GM23248 (cell line): Measurements from ENCODE around the gene TAC3. TPM values are rescaled to one million over a fixed set of nuclear protein-coding genes. Genes with fewer than 3 reads are reported as not detected.

Source experiments
- DNase-seq: peaks from one replicate; pipeline ENCODE4 v3.0.0-alpha.2; 2015
- H2AFZ ChIP-seq: fragments of 200-600 bp; sonication (generic); 2 replicates; pipeline ENCODE4 v1.6.1; 2016; ENCODE audit warnings: antibody characterized with exemption
- H3F3A ChIP-seq: fragments of 200-600 bp; sonication (generic); 2 replicates; pipeline ENCODE4 v1.6.1; 2016; ENCODE audit warnings: mild to moderate bottlenecking, antibody characterized with exemption, mixed run types; ENCODE audit not compliant: insufficient read depth
- H3K27ac ChIP-seq: fragments of 200-600 bp; sonication (generic); 2 replicates; pipeline ENCODE4 v1.5.1; 2016; ENCODE audit warnings: mild to moderate bottlenecking
- H3K27me3 ChIP-seq: fragments of 200-600 bp; sonication (generic); replicated peaks from 2 replicates; pipeline ENCODE4 v1.6.1; 2016; ENCODE audit warnings: mild to moderate bottlenecking; ENCODE audit not compliant: insufficient read depth
- H3K36me3 ChIP-seq: fragments of 200-600 bp; sonication (generic); 2 replicates; pipeline ENCODE4 v1.6.1; 2016; ENCODE audit warnings: low read depth, mild to moderate bottlenecking
- H3K4me1 ChIP-seq: fragments of 200-600 bp; sonication (generic); 2 replicates; pipeline ENCODE4 v1.6.1; 2016; ENCODE audit warnings: mild to moderate bottlenecking; ENCODE audit not compliant: insufficient read depth
- H3K4me2 ChIP-seq: fragments of 200-600 bp; sonication (generic); one replicate; pipeline ENCODE4 v1.6.1; 2016; ENCODE audit warnings: mild to moderate bottlenecking; ENCODE audit not compliant: unreplicated experiment
- H3K4me3 ChIP-seq: fragments of 200-600 bp; sonication (generic); 2 replicates; pipeline ENCODE4 v1.5.1; 2016; ENCODE audit warnings: mild to moderate bottlenecking
- H3K79me2 ChIP-seq: fragments of 200-600 bp; sonication (generic); 2 replicates; pipeline ENCODE4 v1.6.1; 2016; ENCODE audit warnings: mild to moderate bottlenecking; ENCODE audit not compliant: insufficient read depth
- H3K9ac ChIP-seq: fragments of 200-600 bp; sonication (generic); 2 replicates; pipeline ENCODE4 v1.6.1; 2016; ENCODE audit warnings: mild to moderate bottlenecking
- H3K9me2 ChIP-seq: fragments of 200-600 bp; sonication (generic); 2 replicates; pipeline ENCODE4 v1.6.1; 2016; ENCODE audit warnings: mixed run types, mild to moderate bottlenecking, moderate library complexity; ENCODE audit not compliant: insufficient read depth
- H3K9me3 ChIP-seq: fragments of 200-600 bp; sonication (generic); one replicate; pipeline ENCODE4 v1.6.1; 2017; ENCODE audit warnings: low read depth
- H4K20me1 ChIP-seq: fragments of 200-600 bp; sonication (generic); 2 replicates; pipeline ENCODE4 v1.6.0; 2016; ENCODE audit not compliant: insufficient read depth
- EZH2 ChIP-seq: fragments of 200-600 bp; sonication (generic); IDR thresholded peaks from 2 replicates; pipeline ENCODE4 v1.6.1; 2018; ENCODE audit warnings: antibody characterized with exemption, mild to moderate bottlenecking; ENCODE audit not compliant: insufficient read depth, poor library complexity, severe bottlenecking
- EZH2phosphoT487 ChIP-seq: fragments of 200-600 bp; sonication (generic); IDR thresholded peaks from 2 replicates; pipeline ENCODE4 v1.6.1; 2018; ENCODE audit warnings: antibody characterized with exemption, moderate library complexity, mild to moderate bottlenecking, low read depth; ENCODE audit not compliant: insufficient read depth
- WGBS, 2 experiments: methylation state at CpG; one replicate each; pipeline ENCODE4 v1.1.6; 2015 to 2017; ENCODE audit warnings: low lambda C conversion rate in 2 of 2, low coverage in 1 of 2; ENCODE audit errors: missing lambda C conversion rate in 2 of 2; 5-methylcytosine and 5-hydroxymethylcytosine counted together
- in situ Hi-C: fragments of 300-500 bp; cut with MboI; formaldehyde crosslinking; loops from 2 replicates; pipeline ENCODE4 v1.15.0; 2020
- polyA plus RNA-seq: library from polyadenylated mRNA; unstranded; fragments of >200 nt; fragmentation: Nextera tagmentation; extraction: Ambion mirVana; gene quantifications from 2 replicates; pipeline ENCODE4 v1.2.1, GENCODE V29; 2016
- total RNA-seq: library from RNA; depleted of rRNA; stranded (reverse); fragments of >200 nt; shearing (Covaris generic); gene quantifications from 2 replicates; pipeline ENCODE4 v1.2.3, GENCODE V29; 2014

Gene TAC3
- total and polyA plus RNA-seq, 2 experiments from 2014 or later, result not detected

GRCh38 chr12:57040750-57041149 is 24.4 kb upstream of the TAC3 start:
- H3K4me2 ChIP-seq, result no peak overlapping the region
- no peak for TF ChIP-seq EZH2
- no peak for TF ChIP-seq EZH2phosphoT487
- DNase-seq, result no peak
- H3K4me3 ChIP-seq, result no peak overlapping the region
- 39 to 44% methylated on average over 2 of the region's 2 CpGs for WGBS, 2 experiments
- H3K79me2 ChIP-seq, result no peaks in the 10 kb centered on the region
- H3K27ac ChIP-seq, result no peak overlapping the region
- in situ Hi-C loops, result no loop called here
- H3K4me1 ChIP-seq, result no peaks in the 10 kb centered on the region
- no peaks in the 10 kb centered on the region for H3K9me2 ChIP-seq
- no peak overlapping the region for H3K9ac ChIP-seq
- H3F3A ChIP-seq, result no peaks in the 10 kb centered on the region
- no peaks in the 10 kb centered on the region for H4K20me1 ChIP-seq
- no peaks in the 10 kb centered on the region for H3K9me3 ChIP-seq
- H3K27me3 ChIP-seq, result peaks cover 40% of the 10 kb centered on the region
- no peak overlapping the region for H2AFZ ChIP-seq
- no peaks in the 10 kb centered on the region for H3K36me3 ChIP-seq

- Histone ChIP-seq H2AFZ (no peak overlapping the region), H3K27ac (no peak overlapping the region), H3K9ac (no peak overlapping the region), H3K4me1 (no peaks in the 10 kb centered on the region), H3K9me3 (no peaks in the 10 kb centered on the region), H3K9me2 (no peaks in the 10 kb centered on the region), H3K4me3 (no peak overlapping the region), H3K79me2 (no peaks in the 10 kb centered on the region), H3K4me2 (no peak overlapping the region), H3K36me3 (no peaks in the 10 kb centered on the region), H3F3A (no peaks in the 10 kb centered on the region), H4K20me1 (no peaks in the 10 kb centered on the region), H3K27me3 (peaks cover 40% of the 10 kb centered on the region)
- 50 to 56% methylated on average over 4 of the region's 4 CpGs for WGBS, 2 experiments
- in situ Hi-C loops, result no loop called here
- TF ChIP-seq EZH2 (no peak), EZH2phosphoT487 (no peak)
- no peak for DNase-seq
Measured at GRCh38 chr12:57040211-57040610, 23.9 kb upstream of the TAC3 start.

DNA sequence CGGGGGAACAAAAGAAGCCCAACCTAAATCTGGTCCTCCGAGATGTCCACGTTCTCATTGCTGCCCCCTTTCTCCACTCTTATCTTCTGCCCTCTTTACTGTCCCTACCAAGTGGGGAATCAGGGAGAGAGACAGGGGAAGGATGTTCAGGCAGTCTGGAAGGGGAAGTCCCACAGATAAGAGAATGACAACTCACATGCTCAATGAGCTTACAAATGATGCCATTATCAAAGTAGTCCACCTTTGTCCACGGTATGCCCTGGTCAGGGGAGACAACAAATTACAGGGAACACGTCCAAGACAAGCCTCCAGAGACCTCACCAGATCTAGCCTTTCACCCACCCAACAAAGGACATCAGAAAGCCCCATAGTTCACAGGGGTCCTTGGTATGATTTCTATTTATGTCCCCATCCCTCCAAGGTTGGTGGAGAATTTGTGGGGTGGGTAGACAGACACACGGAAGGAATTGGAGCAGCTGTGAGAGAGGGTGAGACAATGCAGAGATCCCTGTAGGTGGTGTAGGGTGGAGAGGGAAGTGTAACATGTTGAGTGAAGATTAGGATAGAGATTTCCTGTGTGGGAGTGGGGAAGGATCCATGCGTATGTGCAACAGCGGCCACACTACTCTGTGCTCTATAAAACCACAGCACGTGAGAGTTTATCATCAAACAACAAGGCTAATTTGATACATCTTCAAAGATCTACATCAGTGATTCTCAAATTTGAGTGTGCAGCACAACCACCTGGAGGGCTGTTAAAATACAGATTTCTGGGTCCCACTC is 22.9 kb upstream of the TAC3 start:
- no peaks in the 10 kb centered on the region for H3K9me2 ChIP-seq
- no peaks in the 10 kb centered on the region for H3K79me2 ChIP-seq
- no peak overlapping the region for H3K4me3 ChIP-seq
- H3K36me3 ChIP-seq, result no peaks in the 10 kb centered on the region
- no peaks in the 10 kb centered on the region for H4K20me1 ChIP-seq
- in situ Hi-C loops, result no loop called here
- WGBS, 2 experiments, result 66 to 67% methylated on average over 9 of the region's 9 CpGs
- no peak overlapping the region for H2AFZ ChIP-seq
- H3K27me3 ChIP-seq, result peaks cover 40% of the 10 kb centered on the region
- H3K4me2 ChIP-seq, result no peak overlapping the region
- no peak for DNase-seq
- no peaks in the 10 kb centered on the region for H3K4me1 ChIP-seq
- no peak for TF ChIP-seq EZH2phosphoT487
- TF ChIP-seq EZH2, result no peak
- no peaks in the 10 kb centered on the region for H3K9me3 ChIP-seq
- H3K27ac ChIP-seq, result no peak overlapping the region
- no peak overlapping the region for H3K9ac ChIP-seq
- H3F3A ChIP-seq, result no peaks in the 10 kb centered on the region

DNA sequence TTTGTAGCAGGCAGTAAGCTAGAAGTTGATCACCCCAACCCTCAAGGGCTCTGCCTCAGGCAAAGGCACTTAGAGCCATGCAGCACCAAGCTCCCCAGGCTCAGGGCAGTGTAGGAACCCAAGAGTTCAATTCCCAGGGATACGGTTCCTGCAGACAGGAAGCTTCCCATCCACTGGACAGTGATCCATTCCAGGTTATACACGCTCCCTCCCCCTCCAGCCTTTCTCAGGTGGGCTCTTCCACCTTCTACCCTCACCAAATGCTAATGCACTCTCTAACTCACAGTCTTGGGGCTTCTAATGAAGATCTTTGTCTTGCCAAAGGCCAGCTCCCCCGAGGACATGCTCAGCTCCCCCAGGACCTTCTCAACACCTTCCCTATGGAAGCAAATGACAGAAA is 20.9 kb upstream of the TAC3 start:
- no peak overlapping the region for H3K4me3 ChIP-seq
- 58 to 60% methylated on average over 3 of the region's 3 CpGs for WGBS, 2 experiments
- H3K9me2 ChIP-seq, result no peaks in the 10 kb centered on the region
- no peaks in the 10 kb centered on the region for H3F3A ChIP-seq
- no peak for DNase-seq
- H3K9ac ChIP-seq, result no peak overlapping the region
- H2AFZ ChIP-seq, result no peak overlapping the region
- TF ChIP-seq EZH2 (no peak), EZH2phosphoT487 (no peak)
- H4K20me1 ChIP-seq, result no peaks in the 10 kb centered on the region
- in situ Hi-C loops, result no loop called here
- H3K9me3 ChIP-seq, result no peaks in the 10 kb centered on the region
- no peaks in the 10 kb centered on the region for H3K79me2 ChIP-seq
- no peaks in the 10 kb centered on the region for H3K4me1 ChIP-seq
- H3K36me3 ChIP-seq, result no peaks in the 10 kb centered on the region
- peaks cover 49% of the 10 kb centered on the region for H3K27me3 ChIP-seq
- no peak overlapping the region for H3K27ac ChIP-seq
- H3K4me2 ChIP-seq, result no peak overlapping the region
